Inflammatory macrophage treated with lipopolysaccharide for 4 hours (primary cell): ENCODE data around the gene PGA5.
"Not testable (repeated sequence)": the region's sequence is repeated elsewhere in the genome, so short reads cannot be mapped to it uniquely, and the experiment has no call there.

ENCODE experiments used
- DNase-seq: peaks from one replicate; pipeline ENCODE4 v3.0.0-alpha.2; 2020

The PGA5 gene

GRCh38 chr11:61229458-61229857, 11.5 kb upstream of the PGA5 start:
- DNase-seq, result not testable (repeated sequence)

- DNase-seq, result not testable (repeated sequence)
Observed at GRCh38 chr11:61231033-61231432, 9.9 kb upstream of the PGA5 start.

GRCh38 chr11:61231585-61231984, 9.4 kb upstream of the PGA5 start:
- DNase-seq, result not testable (repeated sequence)

DNA sequence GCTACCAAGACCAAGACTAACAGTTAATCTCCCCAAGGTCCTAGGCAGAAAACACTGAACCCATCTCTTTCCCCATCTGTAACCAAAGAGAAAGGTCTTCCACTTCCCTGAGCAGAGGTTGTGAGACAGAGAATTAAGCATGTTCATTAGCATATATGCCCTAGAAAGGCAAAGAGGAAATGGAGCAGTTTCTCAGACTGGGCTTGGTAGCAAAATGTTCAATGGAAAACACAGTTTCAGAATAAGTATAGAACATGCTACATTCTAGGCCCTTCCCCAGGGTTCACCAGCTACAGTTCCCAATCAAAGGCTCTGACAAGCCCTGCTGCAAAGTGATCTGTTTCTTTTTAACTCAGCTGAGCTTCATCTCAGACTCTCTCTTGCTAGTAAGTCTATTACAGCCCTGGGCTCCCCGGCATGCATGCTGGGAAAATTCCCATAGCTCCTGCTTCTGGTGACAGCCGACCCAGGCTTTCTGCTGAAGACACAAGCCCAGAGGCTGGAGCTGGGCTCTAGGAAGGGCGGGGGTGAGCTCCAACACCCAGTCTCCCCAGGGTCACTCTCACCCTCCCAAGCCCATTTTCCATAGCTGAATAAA, 8.3 kb upstream of the PGA5 start:
- DNase-seq, result not testable (repeated sequence)

DNA sequence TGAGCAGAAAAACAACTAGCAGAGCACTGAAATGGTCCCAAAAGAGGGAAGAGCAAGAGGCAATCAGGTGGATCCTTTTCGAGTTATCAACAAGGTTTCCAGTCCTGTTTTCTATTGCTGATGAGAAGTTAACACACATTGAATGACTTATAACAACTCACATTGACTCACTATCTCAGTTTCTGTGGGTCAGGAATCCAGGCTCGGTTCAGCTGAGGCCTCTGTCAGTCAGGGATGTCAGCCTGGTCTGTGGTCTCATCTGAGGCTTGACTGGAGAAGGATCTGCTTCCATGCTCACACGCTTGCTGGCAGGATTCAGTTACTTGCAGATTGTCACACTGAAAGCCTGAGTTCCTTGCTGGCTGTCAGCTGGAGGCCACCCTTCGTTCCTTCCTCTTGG, 3.8 kb upstream of the PGA5 start:
- not testable (repeated sequence) for DNase-seq

- not testable (repeated sequence) for DNase-seq
Observed at GRCh38 chr11:61240288-61240687, 687 bp upstream of the PGA5 start.

DNA sequence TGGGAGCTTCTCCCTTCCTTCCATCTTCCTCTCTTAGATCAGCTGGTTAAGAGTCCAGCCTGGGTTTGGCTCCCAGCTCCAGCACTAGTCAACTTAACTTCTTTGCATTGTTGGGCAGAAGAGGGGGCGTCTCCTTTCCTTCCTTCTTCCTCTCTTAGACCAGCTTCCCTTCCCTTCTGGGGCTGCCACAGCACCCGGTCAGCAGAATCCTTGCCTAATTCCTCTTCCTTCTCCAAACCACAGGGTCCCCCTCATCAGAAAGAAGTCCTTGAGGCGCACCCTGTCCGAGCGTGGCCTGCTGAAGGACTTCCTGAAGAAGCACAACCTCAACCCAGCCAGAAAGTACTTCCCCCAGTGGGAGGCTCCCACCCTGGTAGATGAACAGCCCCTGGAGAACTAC, 551 bp downstream of the PGA5 start:
- not testable (repeated sequence) for DNase-seq

DNA sequence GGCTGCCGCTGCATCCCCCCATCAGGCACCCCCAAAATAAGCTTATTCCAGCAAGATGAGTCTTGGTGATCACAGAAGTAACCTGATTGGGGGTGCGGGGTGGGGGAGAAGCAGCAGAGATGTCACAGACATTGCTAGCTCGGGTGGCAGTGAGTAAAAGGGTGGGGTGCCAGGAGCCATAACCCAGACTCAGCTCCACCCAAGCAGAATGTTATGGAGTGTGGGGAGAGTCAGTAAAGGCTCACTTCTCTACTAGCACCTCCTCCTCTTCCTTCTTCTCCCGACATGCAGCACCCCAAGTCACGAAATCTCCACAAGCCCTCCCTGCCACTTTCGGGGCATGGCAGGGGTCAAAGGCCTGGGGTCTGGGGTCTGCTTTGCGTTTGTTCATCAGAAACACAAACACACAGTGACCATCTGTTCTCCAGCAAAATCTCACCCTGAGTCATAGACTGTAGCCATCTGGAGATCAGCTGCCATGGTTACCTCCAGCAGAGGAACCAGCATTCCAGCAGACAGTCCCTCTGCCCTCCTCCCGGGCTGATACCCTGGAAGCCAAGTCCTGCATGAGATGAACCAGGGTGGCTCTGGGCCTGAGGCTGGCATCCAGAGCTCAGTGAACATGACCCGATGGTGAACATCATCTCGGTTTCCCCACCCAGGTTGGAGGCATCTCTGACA, 4.4 kb downstream of the PGA5 start:
- not testable (repeated sequence) for DNase-seq

- not testable (repeated sequence) for DNase-seq
Observed at GRCh38 chr11:61248071-61248470, 7.1 kb downstream of the PGA5 start.

- DNase-seq, result not testable (repeated sequence)
Observed at GRCh38 chr11:61249201-61249600, 8.2 kb downstream of the PGA5 start.

DNA sequence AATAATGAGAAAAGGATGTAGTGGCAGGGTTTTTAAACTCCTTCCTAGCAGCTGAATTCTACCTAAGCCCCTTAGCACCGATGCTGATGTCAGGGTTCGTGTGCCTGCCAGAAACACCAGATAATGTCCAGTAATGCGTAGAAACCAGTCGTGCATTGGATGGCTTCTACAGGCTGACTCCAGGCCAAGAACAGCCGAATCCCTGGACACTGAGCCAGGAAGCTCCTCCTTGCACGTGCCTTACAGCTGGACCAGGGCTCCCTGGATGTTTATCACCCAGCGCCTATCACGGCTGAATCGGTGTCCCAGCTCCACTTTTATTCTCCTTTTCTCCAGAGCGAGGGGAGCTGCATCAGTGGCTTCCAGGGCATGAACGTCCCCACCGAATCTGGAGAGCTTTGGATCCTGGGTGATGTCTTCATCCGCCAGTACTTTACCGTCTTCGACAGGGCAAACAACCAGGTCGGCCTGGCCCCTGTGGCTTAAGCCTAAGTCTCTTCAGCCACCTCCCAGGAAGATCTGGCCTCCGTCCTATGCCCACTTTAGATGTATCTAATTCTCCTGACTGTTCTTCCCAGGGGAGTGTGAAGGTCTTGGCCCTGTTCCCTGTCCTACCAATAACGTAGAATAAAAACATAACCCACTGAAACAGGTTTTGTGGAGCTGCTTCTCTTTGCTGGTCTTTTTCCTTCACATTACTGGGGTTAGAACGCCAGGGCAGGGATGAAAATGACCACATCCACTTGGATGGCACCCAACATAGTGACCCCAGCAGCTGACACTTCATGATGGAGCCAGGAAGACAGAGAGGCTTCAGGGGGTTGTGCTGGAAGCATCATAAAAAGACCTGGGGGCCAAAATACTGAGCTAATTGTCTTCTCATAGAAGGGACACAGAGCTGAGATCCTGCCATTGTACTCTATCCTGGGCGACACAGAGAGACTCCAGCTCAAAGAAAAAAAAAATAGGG, 10.1 kb downstream of the PGA5 start:
- DNase-seq, result not testable (repeated sequence)

DNA sequence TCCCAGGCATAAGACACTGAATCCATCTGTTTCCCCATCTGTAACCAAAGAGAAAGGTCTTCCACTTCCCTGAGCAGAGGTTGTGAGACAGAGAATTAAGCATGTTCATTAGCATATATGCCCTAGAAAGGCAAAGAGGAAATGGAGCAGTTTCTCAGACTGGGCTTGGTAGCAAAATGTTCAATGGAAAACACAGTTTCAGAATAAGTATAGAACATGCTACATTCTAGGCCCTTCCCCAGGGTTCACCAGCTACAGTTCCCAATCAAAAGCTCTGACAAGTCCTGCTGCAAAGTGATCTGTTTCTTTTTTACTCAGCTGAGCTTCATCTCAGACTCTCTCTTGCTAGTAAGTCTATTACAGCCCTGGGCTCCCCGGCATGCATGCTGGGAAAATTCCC, 11.4 kb downstream of the PGA5 start:
- not testable (repeated sequence) for DNase-seq

DNA sequence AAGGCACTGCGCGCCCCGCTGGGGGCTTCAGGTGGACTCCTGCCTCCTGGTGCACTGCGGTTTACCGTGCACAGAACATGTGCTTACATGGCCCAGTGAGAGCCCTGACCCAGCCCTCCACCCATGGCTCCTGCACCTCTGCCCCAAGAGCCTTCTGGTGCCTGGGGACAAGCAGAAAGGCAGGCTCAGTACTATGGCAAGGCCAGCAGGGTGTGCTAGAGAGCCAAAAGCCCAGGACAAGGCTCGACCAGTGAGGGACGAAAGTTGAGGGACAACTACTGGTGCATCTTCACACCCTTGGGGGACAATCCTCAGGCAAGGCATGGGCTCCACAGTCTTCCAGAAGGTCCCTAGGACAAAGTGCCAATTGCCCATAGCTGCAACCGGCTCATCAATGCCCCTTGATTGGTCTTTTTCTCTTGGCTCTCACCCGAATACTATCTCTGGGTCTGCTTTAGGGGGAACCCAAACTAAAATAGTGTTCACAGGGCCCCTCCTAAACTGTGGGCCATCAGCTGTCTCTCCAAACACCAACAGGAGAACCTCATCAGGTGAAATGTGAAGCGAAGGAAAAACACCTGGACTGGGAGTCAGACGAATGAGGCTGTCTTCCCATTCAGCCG, 13.5 kb downstream of the PGA5 start:
- DNase-seq, result peak; percentile 62

DNA sequence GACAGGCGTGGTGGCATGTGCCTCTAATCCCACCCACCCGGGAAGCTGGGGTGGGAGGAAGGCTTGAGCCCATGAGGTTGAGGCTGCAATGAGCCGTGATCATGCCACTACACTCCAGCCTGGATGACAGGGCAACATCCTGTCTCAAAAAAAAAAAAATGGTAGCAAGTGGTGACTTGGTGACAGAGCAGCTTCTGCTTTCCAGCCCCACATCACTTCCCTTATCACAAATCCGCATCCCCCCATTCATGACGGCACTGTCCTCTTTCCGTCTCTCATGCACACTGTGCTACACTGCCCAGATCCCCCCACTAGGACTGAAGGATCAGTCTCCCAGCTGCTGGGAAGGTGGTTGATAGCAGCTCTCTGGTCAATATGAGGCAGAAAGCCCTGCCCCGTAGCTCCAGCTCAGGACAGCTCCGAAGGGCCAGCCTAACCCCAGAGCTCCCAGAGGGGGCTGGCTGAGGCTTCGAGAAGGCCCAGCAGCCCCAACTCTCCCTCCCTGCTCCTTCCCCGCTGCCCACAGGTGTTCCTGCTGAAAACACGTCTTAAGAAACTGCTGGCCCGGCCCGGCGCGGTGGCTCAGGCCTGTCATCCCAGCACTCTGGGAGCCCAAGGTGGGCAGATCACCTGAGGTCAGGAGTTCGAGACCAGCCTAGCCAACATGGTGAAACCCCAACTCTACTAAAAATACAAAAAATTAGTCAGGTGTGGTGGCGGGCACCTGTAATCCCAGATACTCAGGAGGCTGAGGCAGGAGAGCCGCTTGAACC, 15.9 kb downstream of the PGA5 start:
- DNase-seq, result peak; percentile 83

- no peak for DNase-seq
Observed at GRCh38 chr11:61258546-61258945, 17.6 kb downstream of the PGA5 start.

- no peak for DNase-seq
Observed at GRCh38 chr11:61259363-61259762, 18.4 kb downstream of the PGA5 start.

DNA sequence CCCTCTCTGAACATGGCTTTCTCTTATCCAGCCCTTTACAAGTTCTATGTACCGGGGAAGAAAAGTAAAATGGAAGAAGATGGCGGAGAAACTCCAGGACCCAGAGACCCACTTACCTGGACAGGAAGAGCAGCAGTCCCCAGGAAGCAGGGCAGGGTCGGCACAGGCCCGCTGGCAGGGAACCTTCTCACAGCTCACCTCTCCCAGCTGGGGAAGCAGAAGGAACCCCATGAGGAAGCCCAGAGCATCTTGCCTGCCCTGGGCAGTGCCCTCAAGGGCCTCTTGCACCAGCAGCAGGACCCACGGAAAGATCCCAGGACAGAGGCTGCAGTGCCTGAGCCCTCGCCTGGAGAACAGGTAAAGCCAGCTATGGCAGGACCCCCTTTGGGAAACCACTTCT, 23.4 kb downstream of the PGA5 start:
- DNase-seq, result no peak

DNA sequence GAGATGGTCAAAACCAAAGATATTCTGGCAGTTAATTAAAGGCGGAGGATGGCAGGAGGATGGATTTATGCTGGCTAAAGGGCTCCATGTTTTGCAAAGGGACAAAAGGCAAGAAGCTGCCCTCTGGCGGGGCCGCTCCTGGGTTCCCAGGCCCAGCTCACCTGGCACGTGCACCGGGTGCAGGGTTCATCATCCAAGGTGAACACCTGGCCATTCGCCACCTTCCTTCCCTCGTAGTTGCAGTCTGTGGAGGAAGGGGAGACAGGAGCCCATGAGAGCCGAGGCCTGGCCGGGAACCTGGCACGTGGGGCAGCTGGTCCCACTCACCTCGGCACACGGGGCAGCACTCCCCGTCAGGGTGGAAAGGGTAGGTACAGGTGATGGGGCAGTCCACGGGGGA, 23.8 kb downstream of the PGA5 start:
- DNase-seq, result no peak

DNA sequence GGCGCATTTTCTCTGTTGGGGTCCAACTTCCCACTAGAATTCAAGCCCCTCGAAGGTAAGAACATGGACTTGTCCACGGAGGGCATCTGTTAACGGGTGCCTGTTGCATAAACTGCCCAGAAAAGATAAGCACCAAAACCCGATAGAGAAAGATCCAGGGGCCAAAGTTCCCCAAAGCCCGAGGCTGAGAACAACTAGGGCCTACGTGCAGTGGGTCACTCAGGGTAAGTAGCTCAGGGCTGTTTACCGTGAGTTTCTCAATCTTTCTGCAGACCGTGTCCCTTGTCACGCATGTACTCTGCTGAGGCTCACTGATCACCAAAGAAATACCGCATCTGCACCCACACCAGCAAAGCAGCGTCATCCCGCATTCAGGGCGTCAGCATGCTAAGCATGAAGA, 24.4 kb downstream of the PGA5 start:
- DNase-seq, result no peak

DNA sequence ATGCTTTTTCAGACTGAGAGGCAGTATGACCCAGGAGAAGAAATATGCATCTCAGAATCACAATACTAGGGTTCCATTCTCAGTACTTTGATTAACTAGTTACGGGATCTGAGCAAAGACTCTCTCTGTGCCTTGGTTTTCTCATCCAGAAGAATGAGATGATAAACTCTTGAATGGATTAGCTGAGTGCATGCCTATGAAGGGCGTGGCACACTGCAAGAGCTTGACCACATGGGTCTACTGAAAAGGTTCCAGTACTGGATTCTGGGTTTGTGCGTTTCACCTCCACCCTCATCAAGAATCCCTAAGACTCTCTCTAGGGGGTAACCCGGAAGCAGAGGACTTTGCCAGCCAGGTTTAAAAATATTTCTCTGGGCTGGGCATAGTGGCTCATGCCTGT, 25.6 kb downstream of the PGA5 start:
- DNase-seq, result no peak

DNA sequence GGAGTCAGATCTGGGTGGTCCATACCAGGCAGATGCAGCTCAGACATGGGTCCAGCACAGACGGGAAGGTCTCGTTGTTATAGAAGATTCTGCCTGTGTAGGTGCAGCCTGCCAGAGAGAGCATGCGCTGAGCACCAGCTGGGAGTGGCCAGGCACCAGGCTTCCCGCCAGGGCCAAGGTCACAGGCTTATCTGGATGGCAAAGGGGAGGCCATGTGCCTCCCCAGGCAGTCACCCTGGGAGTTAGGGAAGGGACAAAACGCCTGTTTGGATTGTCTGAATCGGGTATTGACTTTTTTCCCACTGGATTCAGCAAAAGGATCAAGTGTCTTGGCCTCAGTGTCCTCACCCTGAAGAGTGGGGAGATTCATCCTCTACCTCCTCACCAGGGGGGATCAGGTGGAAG, 26.5 kb downstream of the PGA5 start:
- no peak for DNase-seq

DNA sequence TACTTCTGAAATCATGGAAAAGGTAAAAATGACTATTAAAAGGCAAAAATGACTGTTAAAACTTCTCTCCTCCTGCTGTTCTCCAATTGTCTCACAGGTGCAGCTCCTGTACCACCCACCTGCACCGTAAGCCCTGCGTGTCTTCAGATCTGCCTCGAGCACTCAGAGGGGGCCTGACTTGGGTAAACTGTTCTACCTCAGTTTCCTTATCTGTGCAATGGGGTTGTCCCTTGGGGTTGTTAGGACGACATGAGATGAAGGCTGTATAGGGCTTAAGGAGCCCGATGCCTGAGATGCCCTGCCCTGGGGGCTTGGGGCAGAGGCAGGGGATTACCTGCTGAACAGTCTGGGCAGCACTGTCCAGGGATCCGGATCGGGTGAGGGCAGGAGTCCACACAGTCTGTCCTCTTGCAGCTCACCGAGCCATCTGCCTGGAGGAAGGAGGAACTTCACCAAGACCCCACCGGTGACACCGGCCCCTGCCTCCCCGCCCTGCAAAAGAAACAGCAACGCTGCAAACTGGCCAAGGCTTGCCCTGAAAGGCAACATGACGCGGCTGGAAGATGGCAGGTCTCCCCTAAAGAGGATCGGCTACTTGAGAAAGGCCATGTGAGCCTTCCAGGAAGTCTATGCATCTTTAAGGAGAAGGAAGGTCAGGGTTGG, 27.7 kb downstream of the PGA5 start:
- no peak for DNase-seq
